Left colon (tissue), 2 donors: ENCODE data around the gene C5orf34. TPM values are rescaled to one million over a fixed set of nuclear protein-coding genes. Genes with fewer than 3 reads are reported as not detected.
"Not testable (repeated sequence)": the region's sequence is repeated elsewhere in the genome, so short reads cannot be mapped to it uniquely, and the experiment has no call there.

Experiments
- ATAC-seq: fragments of 200-7000 bp; cut with Tn5 transposase; one replicate; pipeline ENCODE4 v1.9.1; 2020; ENCODE audit warnings: mild to moderate bottlenecking, moderate library complexity
- DNase-seq, 2 donors: peaks; one replicate each; pipeline ENCODE4 v3.0.0-alpha.2; 2020
- intact Hi-C, 2 donors: fragments of 100-400 bp; cut with DNase I in 1 of 2; cut with micrococcal nuclease in 1 of 2; formaldehyde crosslinking; loops; one replicate each; pipeline versions ENCODE4 v1.11.2 to v1.14.0; 2022; cut with DNase I, micrococcal nuclease
- total RNA-seq, 2 donors: library from RNA; stranded (reverse); fragmentation: NEBNext Ultra II Directional; extraction: Animal tissue kit (Norgen Biotek cat#: 25700); gene quantifications; one replicate each; pipeline ENCODE4 v1.2.1, GENCODE V29; 2021
- donor health status: DM: no; HTN: no; CAD: no.
- donor health status: DM: yes; HTN: yes; CAD: no.

C5orf34 gene
- total RNA-seq, 2 donors from 2014 or later: 0.56 to 1.6 TPM

- intact Hi-C loops: no loop called here
These were observed 15.7 kb upstream of the C5orf34 start for GRCh38 chr5:43530648-43531047.

GRCh38 chr5:43523662-43524072 is 8.7 kb upstream of the C5orf34 start:
- no peak for ATAC-seq
- no peak for DNase-seq
- intact Hi-C loops: no loop called here

More at GRCh38 chr5:43530648-43531047, 15.7 kb upstream of the C5orf34 start:
- ATAC-seq (no peak), DNase-seq (no peak)

- ATAC-seq (no peak), DNase-seq (no peak)
- intact Hi-C loops: no loop called here
These were observed 5.7 kb upstream of the C5orf34 start for GRCh38 chr5:43520615-43521014.

- ATAC-seq (peak; percentile 18), DNase-seq (no peak)
- intact Hi-C loops: no loop called here
These were observed 715 bp upstream of the C5orf34 start for GRCh38 chr5:43515678-43516048.

- intact Hi-C loops: no loop called here
- ATAC-seq (peak; percentile 28), DNase-seq (no peak)
These were observed 505 bp downstream of the C5orf34 start for GRCh38 chr5:43514471-43514815.

GRCh38 chr5:43514025-43514424 is 923 bp downstream of the C5orf34 start:
- ATAC-seq: no peak
- no peak for DNase-seq
- intact Hi-C loops: no loop called here

GRCh38 chr5:43511062-43511461 is 3.9 kb downstream of the C5orf34 start:
- intact Hi-C loops, ATAC-seq, DNase-seq: not testable (repeated sequence)

- ATAC-seq: no peak
- intact Hi-C loops: no loop called here
- no peak for DNase-seq
These were observed 16.4 kb downstream of the C5orf34 start for GRCh38 chr5:43498581-43498980.

- ATAC-seq: peak; percentile 100
- intact Hi-C loops: no loop called here
These were observed 17.4 kb downstream of the C5orf34 start for GRCh38 chr5:43497311-43498104.

GRCh38 chr5:43491326-43491725 is 23.6 kb downstream of the C5orf34 start:
- ATAC-seq: no peak
- DNase-seq: no peak
- intact Hi-C loops: no loop called here

More at GRCh38 chr5:43497311-43498104, 17.4 kb downstream of the C5orf34 start:
- peak in 1 of 2 donors; percentile 37 for DNase-seq

GRCh38 chr5:43486353-43486752 is 28.6 kb downstream of the C5orf34 start:
- no peak for DNase-seq
- no peak for ATAC-seq
- intact Hi-C loops: loop anchor here in 1 of 2 donors (10.0 kb wide), 1 partner anchor 172 kb away; the partner anchor contains the start of gene HMGCS1

GRCh38 chr5:43485406-43485805 is 29.5 kb downstream of the C5orf34 start:
- intact Hi-C loops: loop anchor here in 1 of 2 donors (10.0 kb wide), 1 partner anchor 171 kb away; the partner anchor contains the start of gene HMGCS1
- DNase-seq (peak; percentile 21 to 34), ATAC-seq (peak; percentile 74)

GRCh38 chr5:43484106-43484849 is 30.7 kb downstream of the C5orf34 start:
- DNase-seq: peak; percentile 79 to 88
- intact Hi-C loops: loop anchor here in 1 of 2 donors (10.0 kb wide), 1 partner anchor 169 kb away; the partner anchor contains the start of gene HMGCS1
- peak; percentile 76 for ATAC-seq

- DNase-seq: peak; percentile 93 to 94
- intact Hi-C loops: loop anchor here in 1 of 2 donors (10.0 kb wide), 1 partner anchor 169 kb away; the partner anchor contains the start of gene HMGCS1
- peak; percentile 88 for ATAC-seq
These were observed 31.4 kb downstream of the C5orf34 start, which contains the start of gene TMEM267 for GRCh38 chr5:43483298-43484105. Gene TMEM267, minus strand, starts transcription at chr5:43483865. Its CDS starts 29,896 bp downstream, at chr5:43453969.

- intact Hi-C loops: loop anchor here in 1 of 2 donors (10.0 kb wide), 1 partner anchor 168 kb away; the partner anchor contains the start of gene HMGCS1
- no peak for DNase-seq
- ATAC-seq: no peak
These were observed 32.3 kb downstream of the C5orf34 start for GRCh38 chr5:43482490-43483297.

- ATAC-seq: peak; percentile 70
- intact Hi-C loops: no loop called here
- DNase-seq: peak in 1 of 2 donors; percentile 17
These were observed 45.1 kb downstream of the C5orf34 start for GRCh38 chr5:43469671-43470391.

- DNase-seq (no peak), ATAC-seq (no peak)
- intact Hi-C loops: no loop called here
These were observed 47.8 kb downstream of the C5orf34 start for GRCh38 chr5:43467100-43467499.
